Hepatocyte (in vitro differentiated cells): ENCODE measurements around the gene TMIE. TPM values are rescaled to one million over a fixed set of nuclear protein-coding genes. Genes with fewer than 3 reads are reported as not detected.

Experiments used
- DNase-seq: peaks from one replicate; pipeline ENCODE4 v3.0.0-alpha.2; 2016; ENCODE audit warnings: low spot score
- H2AFZ ChIP-seq: fragments of 200-600 bp; sonication (generic); 2 replicates; pipeline ENCODE4 v1.6.0; 2016; ENCODE audit warnings: antibody characterized with exemption, mild to moderate bottlenecking
- H3K27ac ChIP-seq: fragments of 200-600 bp; sonication (generic); 2 replicates; pipeline ENCODE4 v1.5.1; 2016; ENCODE audit warnings: mild to moderate bottlenecking
- H3K27me3 ChIP-seq: fragments of 200-600 bp; sonication (generic); 2 replicates; pipeline ENCODE4 v1.6.1; 2016
- H3K36me3 ChIP-seq: fragments of 200-600 bp; sonication (generic); replicated peaks from 2 replicates; pipeline ENCODE4 v1.5.1; 2016; ENCODE audit warnings: low read depth; ENCODE audit not compliant: insufficient read depth
- H3K4me1 ChIP-seq: fragments of 200-600 bp; sonication (generic); 2 replicates; pipeline ENCODE4 v1.5.1; 2016; ENCODE audit warnings: mild to moderate bottlenecking, moderate library complexity; ENCODE audit not compliant: insufficient read depth
- H3K4me2 ChIP-seq: fragments of 200-600 bp; sonication (generic); 2 replicates; pipeline ENCODE4 v1.6.0; 2016
- H3K4me3 ChIP-seq: fragments of 200-600 bp; sonication (generic); 2 replicates; pipeline ENCODE4 v1.5.1; 2016; ENCODE audit warnings: mild to moderate bottlenecking
- H3K79me2 ChIP-seq: fragments of 200-600 bp; sonication (generic); 2 replicates; pipeline ENCODE4 v1.6.0; 2017; ENCODE audit warnings: mild to moderate bottlenecking
- H3K9me2 ChIP-seq: fragments of 200-600 bp; sonication (generic); replicated peaks from 2 replicates; pipeline ENCODE4 v1.6.0; 2017; ENCODE audit warnings: mild to moderate bottlenecking; ENCODE audit not compliant: insufficient read depth
- H3K9me3 ChIP-seq: fragments of 200-600 bp; sonication (generic); 2 replicates; pipeline ENCODE4 v1.5.1; 2016; ENCODE audit warnings: low read depth, mild to moderate bottlenecking
- H4K20me1 ChIP-seq: fragments of 200-600 bp; sonication (generic); 2 replicates; pipeline ENCODE4 v1.6.0; 2016; ENCODE audit warnings: mild to moderate bottlenecking; ENCODE audit not compliant: insufficient read depth, poor library complexity, severe bottlenecking
- EZH2 ChIP-seq: fragments of 200-600 bp; sonication (generic); IDR thresholded peaks from 2 replicates; pipeline ENCODE4 v1.6.1; 2016; ENCODE audit warnings: antibody characterized with exemption, mild to moderate bottlenecking, borderline replicate concordance
- EZH2phosphoT487 ChIP-seq: fragments of 200-600 bp; sonication (generic); IDR thresholded peaks from one replicate; pipeline ENCODE4 v1.6.1; 2018; ENCODE audit warnings: antibody characterized with exemption, mild to moderate bottlenecking, low read depth, moderate library complexity; ENCODE audit not compliant: unreplicated experiment, severe bottlenecking
- WGBS: methylation state at CpG from one replicate; pipeline ENCODE4 v1.1.6; 2016; ENCODE audit warnings: low lambda C conversion rate; ENCODE audit errors: missing lambda C conversion rate; 5-methylcytosine and 5-hydroxymethylcytosine counted together
- polyA plus RNA-seq: library from polyadenylated mRNA; unstranded; fragments of >200 nt; fragmentation: Nextera tagmentation; extraction: Ambion mirVana; gene quantifications from 2 replicates; pipeline ENCODE4 v1.2.1, GENCODE V29; 2016
- total RNA-seq: library from RNA; depleted of rRNA; stranded (reverse); fragments of >200 nt; gene quantifications from 2 replicates; pipeline ENCODE4 v1.2.3, GENCODE V29; 2014
- TF ChIP-seq, protein P1 (sequence below): fragments of 200-600 bp; sonication (generic); IDR thresholded peaks from 2 replicates; pipeline ENCODE4 v1.5.1; 2016; ENCODE audit warnings: antibody characterized with exemption, mild to moderate bottlenecking; ENCODE audit not compliant: poor library complexity

Gene TMIE
- total and polyA plus RNA-seq, 2 experiments from 2014 or later: 0.37 to 0.51 TPM

GRCh38 chr3:46664971-46665762 is 36.0 kb upstream of the TMIE start:
- H3K4me3 ChIP-seq: no peak overlapping the region
- H3K9me2 ChIP-seq: no peaks in the 10 kb centered on the region
- no peak overlapping the region for H3K4me2 ChIP-seq
- no peaks in the 10 kb centered on the region for H3K36me3 ChIP-seq
- peaks cover 17% of the 10 kb centered on the region for H3K4me1 ChIP-seq
- H3K9me3 ChIP-seq: no peaks in the 10 kb centered on the region
- WGBS: 75% methylated on average over 23 of the region's 23 CpGs
- no peak overlapping the region for H3K27ac ChIP-seq
- H2AFZ ChIP-seq: no peak overlapping the region
- H3K27me3 ChIP-seq: no peaks in the 10 kb centered on the region
- H4K20me1 ChIP-seq: no peaks in the 10 kb centered on the region
- no peak for TF ChIP-seq EZH2phosphoT487
- TF ChIP-seq, protein P1, sequence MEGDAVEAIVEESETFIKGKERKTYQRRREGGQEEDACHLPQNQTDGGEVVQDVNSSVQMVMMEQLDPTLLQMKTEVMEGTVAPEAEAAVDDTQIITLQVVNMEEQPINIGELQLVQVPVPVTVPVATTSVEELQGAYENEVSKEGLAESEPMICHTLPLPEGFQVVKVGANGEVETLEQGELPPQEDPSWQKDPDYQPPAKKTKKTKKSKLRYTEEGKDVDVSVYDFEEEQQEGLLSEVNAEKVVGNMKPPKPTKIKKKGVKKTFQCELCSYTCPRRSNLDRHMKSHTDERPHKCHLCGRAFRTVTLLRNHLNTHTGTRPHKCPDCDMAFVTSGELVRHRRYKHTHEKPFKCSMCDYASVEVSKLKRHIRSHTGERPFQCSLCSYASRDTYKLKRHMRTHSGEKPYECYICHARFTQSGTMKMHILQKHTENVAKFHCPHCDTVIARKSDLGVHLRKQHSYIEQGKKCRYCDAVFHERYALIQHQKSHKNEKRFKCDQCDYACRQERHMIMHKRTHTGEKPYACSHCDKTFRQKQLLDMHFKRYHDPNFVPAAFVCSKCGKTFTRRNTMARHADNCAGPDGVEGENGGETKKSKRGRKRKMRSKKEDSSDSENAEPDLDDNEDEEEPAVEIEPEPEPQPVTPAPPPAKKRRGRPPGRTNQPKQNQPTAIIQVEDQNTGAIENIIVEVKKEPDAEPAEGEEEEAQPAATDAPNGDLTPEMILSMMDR: no peak
- TF ChIP-seq EZH2: no peak
- no peaks in the 10 kb centered on the region for H3K79me2 ChIP-seq
- no peak for DNase-seq

DNA sequence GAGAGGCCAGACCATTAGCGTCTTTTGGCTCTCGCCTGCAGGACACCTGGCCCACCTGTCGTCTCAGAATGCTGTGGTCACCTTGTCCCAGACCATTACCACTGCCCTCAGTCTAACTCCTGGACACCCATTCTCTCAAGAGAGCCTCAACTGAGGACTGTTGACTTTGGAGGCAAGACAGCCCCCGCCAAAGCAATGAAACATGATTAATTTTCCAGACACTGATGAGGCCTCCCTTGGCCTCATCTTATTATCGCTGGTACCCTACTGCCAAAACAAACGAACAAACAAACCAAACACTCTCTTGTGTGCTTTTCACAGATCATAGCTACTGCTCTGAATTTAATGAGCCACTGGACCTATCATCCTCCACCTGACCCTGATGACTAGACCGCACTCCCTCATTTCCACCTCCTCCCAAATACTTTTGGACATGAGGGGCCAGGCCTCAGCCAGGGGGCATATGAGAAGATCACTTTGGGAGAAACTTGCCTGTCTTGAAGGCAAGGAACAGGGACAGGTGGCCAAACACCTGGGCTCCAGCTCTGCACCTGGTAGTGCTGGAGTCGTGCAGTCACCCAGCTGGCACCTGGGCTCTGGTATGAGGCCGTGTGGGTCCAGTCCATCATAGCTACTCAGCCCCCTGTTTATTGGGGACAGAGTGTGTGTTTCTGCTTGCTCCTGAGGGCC is 35.3 kb upstream of the TMIE start:
- no peak for DNase-seq
- 88% methylated on average over 9 of the region's 9 CpGs for WGBS
- H3K9me2 ChIP-seq: no peaks in the 10 kb centered on the region

DNA sequence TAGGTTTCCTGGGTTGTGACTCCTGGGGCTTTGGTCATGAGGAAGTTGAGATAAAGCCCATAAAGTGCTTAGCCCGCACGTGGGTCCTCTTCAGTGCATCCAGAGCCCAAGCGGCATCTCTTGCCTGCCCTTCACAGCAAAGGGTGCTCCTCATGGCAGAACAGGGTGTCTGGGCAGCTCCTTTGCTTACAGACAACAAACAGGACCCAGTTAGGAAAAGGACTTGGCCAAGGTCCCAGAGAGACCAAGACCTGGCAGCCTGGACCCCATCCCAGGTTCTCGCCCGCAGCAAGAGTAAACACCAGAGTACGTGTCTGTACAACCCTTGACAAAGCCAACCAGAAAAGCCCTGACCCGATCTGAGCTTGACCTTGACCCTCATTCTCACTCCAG is 34.7 kb upstream of the TMIE start:
- H3K4me3 ChIP-seq: no peak overlapping the region
- 71% methylated on average over 7 of the region's 7 CpGs for WGBS
- no peaks in the 10 kb centered on the region for H3K36me3 ChIP-seq
- H3K9me3 ChIP-seq: no peaks in the 10 kb centered on the region
- no peak for DNase-seq
- H3K27ac ChIP-seq: no peak overlapping the region
- TF ChIP-seq, protein P1: no peak
- TF ChIP-seq EZH2phosphoT487 (no peak), EZH2 (no peak)
- H3K4me1 ChIP-seq: peaks cover 17% of the 10 kb centered on the region
- H3K79me2 ChIP-seq: no peaks in the 10 kb centered on the region
- H3K27me3 ChIP-seq: no peaks in the 10 kb centered on the region
- no peak overlapping the region for H2AFZ ChIP-seq
- H3K9me2 ChIP-seq: no peaks in the 10 kb centered on the region
- no peak overlapping the region for H3K4me2 ChIP-seq
- H4K20me1 ChIP-seq: no peaks in the 10 kb centered on the region

More for the DNA sequence above, 35.3 kb upstream of the TMIE start:
- Histone ChIP-seq H3K4me1 (peaks cover 17% of the 10 kb centered on the region), H3K27ac (no peak overlapping the region), H3K9me3 (no peaks in the 10 kb centered on the region), H2AFZ (no peak overlapping the region), H3K36me3 (no peaks in the 10 kb centered on the region), H3K4me3 (no peak overlapping the region), H3K4me2 (no peak overlapping the region), H3K79me2 (no peaks in the 10 kb centered on the region), H3K27me3 (no peaks in the 10 kb centered on the region), H4K20me1 (no peaks in the 10 kb centered on the region)
- TF ChIP-seq EZH2 (no peak), EZH2phosphoT487 (no peak)
- TF ChIP-seq, protein P1: no peak
